ENCODE measurements around the gene JAKMIP1.
"Not testable (repeated sequence)": the region's sequence is repeated elsewhere in the genome, so short reads cannot be mapped to it uniquely, and the experiment has no call there.

JAKMIP1 gene

GRCh38 chr4:6143603-6144181, 56.7 kb downstream of the JAKMIP1 start:
- DNase-seq (ENCODE audit: low read depth in 2 of 2) = no peak

- no peak for DNase-seq (ENCODE audit: low read depth in 2 of 2)
These were observed 57.3 kb downstream of the JAKMIP1 start for GRCh38 chr4:6142935-6143602.

GRCh38 chr4:6142511-6142910, 57.8 kb downstream of the JAKMIP1 start:
- DNase-seq (ENCODE audit: low read depth in 2 of 2) = no peak

DNA sequence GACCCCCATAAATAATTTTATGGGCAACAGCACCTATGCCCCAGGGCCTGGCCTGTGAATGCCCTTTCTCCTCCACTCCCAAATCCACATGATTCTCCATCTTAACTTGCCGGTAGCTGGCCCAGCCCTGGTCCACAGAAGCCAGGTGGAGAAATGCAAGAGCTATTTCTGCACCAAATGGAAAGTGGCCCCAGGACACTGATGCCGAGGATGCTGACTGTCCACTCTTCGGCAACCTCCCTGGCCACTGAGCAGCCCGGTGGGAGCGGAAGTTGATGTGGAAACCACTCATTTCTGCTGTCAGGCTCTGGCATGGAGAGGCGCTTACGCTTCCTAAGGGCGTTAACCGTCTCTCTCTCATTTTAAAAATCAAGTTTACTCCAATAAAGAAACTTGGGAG, 58.8 kb downstream of the JAKMIP1 start:
- DNase-seq (ENCODE audit: low read depth in 2 of 2) = no peak

- not testable (repeated sequence) for DNase-seq (ENCODE audit: low read depth in 2 of 2)
These were observed 59.3 kb downstream of the JAKMIP1 start for GRCh38 chr4:6141021-6141420.

DNA sequence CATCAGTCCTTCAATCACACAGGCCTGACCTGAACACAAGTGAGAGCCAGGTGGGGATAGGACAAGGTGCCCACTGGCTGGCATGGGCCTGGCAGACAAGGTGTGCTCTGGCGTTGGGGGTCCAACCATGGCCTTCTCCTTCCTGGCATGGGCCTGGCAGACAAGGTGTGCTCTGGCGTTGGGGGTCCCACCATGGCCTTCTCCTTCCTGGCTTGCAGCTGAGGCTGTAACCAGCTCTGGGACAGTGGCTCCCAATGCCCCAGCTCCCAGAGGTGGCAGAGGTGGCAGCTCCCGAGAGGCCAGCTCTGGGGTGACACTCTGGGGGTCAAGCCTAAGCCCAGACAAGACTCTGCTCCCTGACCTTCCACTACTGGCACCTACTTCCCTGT, 62.6 kb downstream of the JAKMIP1 start:
- no peak for DNase-seq (ENCODE audit: low read depth in 2 of 2)

- DNase-seq (ENCODE audit: low read depth in 2 of 2) = no peak
These were observed 63.2 kb downstream of the JAKMIP1 start for GRCh38 chr4:6137027-6137746.

- peak; percentile 5 to 20 for DNase-seq (ENCODE audit: low read depth in 2 of 2)
These were observed 65.6 kb downstream of the JAKMIP1 start for GRCh38 chr4:6134612-6135220.

- DNase-seq (ENCODE audit: low read depth in 2 of 2) = no peak
These were observed 67.6 kb downstream of the JAKMIP1 start for GRCh38 chr4:6132716-6133115.

GRCh38 chr4:6128221-6128850, 72.0 kb downstream of the JAKMIP1 start:
- no peak for DNase-seq (ENCODE audit: low read depth in 2 of 2)

DNA sequence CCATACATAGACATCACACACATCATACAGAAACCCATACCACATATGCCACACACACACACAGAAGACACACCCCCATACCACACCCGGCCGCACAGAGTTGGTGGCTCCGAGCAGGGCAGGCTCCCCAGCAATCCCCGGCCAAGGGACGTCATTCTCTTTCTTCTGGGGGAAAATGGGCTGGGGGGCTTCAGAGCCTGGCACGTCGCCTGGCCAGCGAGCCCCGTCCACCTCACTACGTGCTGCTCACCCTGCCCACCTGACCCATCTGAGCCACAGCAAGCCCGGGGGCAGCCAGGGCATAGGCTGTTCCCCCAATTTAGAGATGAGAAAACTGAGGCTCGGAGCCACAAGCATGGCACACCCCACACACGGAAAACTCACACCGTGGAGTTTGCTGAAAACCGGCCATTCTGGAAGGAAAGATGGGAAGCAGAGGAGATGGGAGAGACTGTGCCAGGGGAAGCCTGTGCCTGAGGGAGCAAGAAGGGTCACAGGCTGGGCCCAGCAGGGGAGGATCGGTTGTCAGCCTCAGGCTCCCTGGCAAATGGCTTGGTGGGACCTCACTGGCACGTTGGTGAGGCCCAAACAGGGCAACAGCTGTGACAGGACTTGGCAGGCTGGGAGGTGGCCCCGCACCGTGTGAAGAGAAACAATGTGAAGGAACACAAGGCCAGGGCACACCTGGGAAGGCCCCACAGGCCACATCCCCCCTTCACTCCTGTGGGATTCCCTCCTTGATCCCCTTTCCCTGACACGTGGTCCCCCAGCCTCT, 73.2 kb downstream of the JAKMIP1 start:
- no peak for DNase-seq (ENCODE audit: low read depth in 2 of 2)

DNA sequence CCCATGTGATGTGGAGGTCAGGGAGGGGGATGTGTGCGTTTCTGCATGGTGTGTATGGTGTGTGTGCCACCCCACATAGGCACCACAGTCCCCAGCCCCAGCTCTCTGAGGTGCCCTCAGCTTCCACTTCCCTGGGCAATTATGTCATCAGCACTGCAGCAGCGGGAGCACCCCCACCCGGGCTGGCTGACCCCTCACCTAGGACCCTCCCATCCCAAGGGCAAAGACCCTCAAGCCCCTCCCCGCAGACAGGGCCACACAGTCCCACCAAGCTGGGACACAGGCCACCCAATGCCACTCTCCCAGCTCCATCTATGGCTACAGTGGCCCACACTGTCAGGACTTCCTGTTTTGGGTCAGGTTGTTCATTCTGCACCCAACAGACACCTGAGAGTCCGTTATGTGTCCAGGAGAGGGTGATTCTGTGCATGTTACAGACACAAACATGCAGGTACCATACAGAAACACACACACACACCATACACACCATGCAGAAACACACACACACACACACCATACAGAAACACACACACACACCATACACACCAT, 75.2 kb downstream of the JAKMIP1 start:
- no peak for DNase-seq (ENCODE audit: low read depth in 2 of 2)

GRCh38 chr4:6124386-6125102, 75.8 kb downstream of the JAKMIP1 start:
- DNase-seq (ENCODE audit: low read depth in 2 of 2) = no peak

DNA sequence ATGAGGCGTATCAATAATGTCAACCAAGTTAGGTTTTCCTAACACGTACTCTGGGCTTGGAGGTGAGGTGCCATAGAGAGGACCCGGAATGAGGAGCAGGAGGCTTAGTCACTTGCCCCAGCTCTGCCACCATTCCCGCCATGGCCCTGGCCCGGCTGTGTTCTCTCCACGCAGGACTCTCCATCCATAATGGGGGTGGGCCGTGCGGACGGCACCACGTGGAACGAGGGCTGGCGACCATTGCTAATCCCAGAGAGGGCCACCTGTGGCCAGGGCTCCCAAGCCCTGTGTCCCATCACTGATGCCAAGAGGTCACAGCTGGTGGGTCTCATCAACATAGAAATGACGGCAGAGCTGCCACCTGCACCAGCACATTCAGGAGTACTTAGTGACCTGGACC, 76.4 kb downstream of the JAKMIP1 start:
- no peak for DNase-seq (ENCODE audit: low read depth in 2 of 2)

- DNase-seq (ENCODE audit: low read depth in 2 of 2) = no peak
These were observed 76.8 kb downstream of the JAKMIP1 start for GRCh38 chr4:6123541-6123940.

GRCh38 chr4:6123116-6123515, 77.2 kb downstream of the JAKMIP1 start:
- DNase-seq (ENCODE audit: low read depth in 2 of 2) = no peak

GRCh38 chr4:6122496-6122895, 77.9 kb downstream of the JAKMIP1 start:
- no peak for DNase-seq (ENCODE audit: low read depth in 2 of 2)

- no peak for DNase-seq (ENCODE audit: low read depth in 2 of 2)
These were observed 78.4 kb downstream of the JAKMIP1 start for GRCh38 chr4:6121941-6122340.

- DNase-seq (ENCODE audit: low read depth in 2 of 2) = no peak
These were observed 79.0 kb downstream of the JAKMIP1 start for GRCh38 chr4:6121276-6121850.

- no peak for DNase-seq (ENCODE audit: low read depth in 2 of 2)
These were observed 80.0 kb downstream of the JAKMIP1 start for GRCh38 chr4:6120361-6120760.
